SU-DHL-6 (cell line): Measurements from ENCODE around the gene P2RX6.

ENCODE experiments used
- CTCF ChIP-seq: fragments of 200-600 bp; sonication (generic); IDR thresholded peaks from one replicate; pipeline ENCODE4 v1.5.1; 2017; ENCODE audit warnings: antibody characterized with exemption, mild to moderate bottlenecking, low read length, moderate library complexity; ENCODE audit not compliant: insufficient read depth, poor library complexity, severe bottlenecking
- EZH2phosphoT487 ChIP-seq: fragments of 200-600 bp; sonication (generic), shearing (Covaris generic); conservative IDR thresholded peaks from 2 replicates; pipeline ENCODE4 v1.6.1; 2018; ENCODE audit warnings: mild to moderate bottlenecking, antibody characterized with exemption, low read length, moderate library complexity, mixed read lengths

- TF ChIP-seq CTCF: no peak
- TF ChIP-seq EZH2phosphoT487: no peak
Observed at GRCh38 chr22:21044931-21045584, 30.1 kb downstream of the P2RX6 start.
